ENCODE measurements around the gene RNF212B. TPM values are rescaled to one million over a fixed set of nuclear protein-coding genes. Genes with fewer than 3 reads are reported as not detected.
"Not testable (repeated sequence)": the region's sequence is repeated elsewhere in the genome, so short reads cannot be mapped to it uniquely, and the experiment has no call there.

The RNF212B gene
- total RNA-seq, 4 donors from 2014 or later, result not detected

GRCh38 chr14:23219075-23219474 is 18.7 kb upstream of the RNF212B start:
- TF ChIP-seq EP300 (IDR thresholded peaks at IDR 0.05; ENCODE audit: low read depth), result no peak
- TF ChIP-seq POLR2A (IDR thresholded peaks at IDR 0.05), result no peak
- no peak for TF ChIP-seq POLR2AphosphoS5 (IDR thresholded peaks at IDR 0.05)
- no peak for TF ChIP-seq CTCF (IDR thresholded peaks at IDR 0.05)
- in situ Hi-C loops (cut with MboI; ENCODE audit: low pct_ligation_motif_present in 1 of 4, low pct_unique_long_range_greater_than_20kb in 1 of 4, low sequenced_read_pairs in 3 of 4) (no loop called here), intact Hi-C loops (cut with DNase I; ENCODE audit: low total_unique reads) (no loop called here)
- H3K36me3 ChIP-seq, result no peaks in the 10 kb centered on the region
- no peaks in the 10 kb centered on the region for H3K27me3 ChIP-seq
- no peak overlapping the region for H3K27ac ChIP-seq
- WGBS, 2 donors (ENCODE audit: low coverage in 1 of 2), result 63 to 90% methylated on average over 3 of the region's 3 CpGs
- no peaks in the 10 kb centered on the region for H3K4me1 ChIP-seq
- no peak for DNase-seq
- H3K9me3 ChIP-seq, result peaks cover 0 to 3% of the 10 kb centered on the region in 2 donors
- no peak overlapping the region for H3K4me3 ChIP-seq

DNA sequence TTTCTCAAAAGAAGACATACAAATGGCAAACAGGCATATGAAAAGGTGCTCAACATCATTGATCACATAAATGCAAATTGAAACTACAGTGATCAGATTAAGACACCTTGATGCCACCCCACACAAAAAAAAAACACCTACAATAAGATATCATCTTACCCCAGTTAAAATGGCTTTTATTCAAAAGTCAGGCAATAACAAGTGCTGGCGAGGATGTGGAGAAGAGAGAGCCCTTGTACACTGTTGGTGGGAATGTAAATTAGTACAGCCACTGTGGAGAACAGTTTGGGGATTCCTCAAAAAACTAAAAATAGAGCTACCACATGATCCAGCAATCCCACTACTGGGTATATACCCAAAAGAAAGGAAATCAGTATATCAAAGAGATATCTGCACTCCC is 12.8 kb upstream of the RNF212B start:
- in situ Hi-C loops (cut with MboI; ENCODE audit: low pct_ligation_motif_present in 1 of 4, low pct_unique_long_range_greater_than_20kb in 1 of 4, low sequenced_read_pairs in 3 of 4); intact Hi-C loops (cut with DNase I; ENCODE audit: low total_unique reads): not testable (repeated sequence)

GRCh38 chr14:23227566-23227965 is 10.2 kb upstream of the RNF212B start:
- WGBS, 2 donors (ENCODE audit: low coverage in 1 of 2), result 49 to 52% methylated on average over 4 of the region's 4 CpGs

More for the DNA sequence above, 12.8 kb upstream of the RNF212B start:
- not testable (repeated sequence) for DNase-seq, H3K4me3 ChIP-seq, H3K4me1 ChIP-seq, H3K27me3 ChIP-seq, H3K36me3 ChIP-seq, H3K9me3 ChIP-seq, H3K27ac ChIP-seq
- WGBS, 2 donors (ENCODE audit: low coverage in 1 of 2), result 80 to 91% methylated on average over 1 of the region's 1 CpG

DNA sequence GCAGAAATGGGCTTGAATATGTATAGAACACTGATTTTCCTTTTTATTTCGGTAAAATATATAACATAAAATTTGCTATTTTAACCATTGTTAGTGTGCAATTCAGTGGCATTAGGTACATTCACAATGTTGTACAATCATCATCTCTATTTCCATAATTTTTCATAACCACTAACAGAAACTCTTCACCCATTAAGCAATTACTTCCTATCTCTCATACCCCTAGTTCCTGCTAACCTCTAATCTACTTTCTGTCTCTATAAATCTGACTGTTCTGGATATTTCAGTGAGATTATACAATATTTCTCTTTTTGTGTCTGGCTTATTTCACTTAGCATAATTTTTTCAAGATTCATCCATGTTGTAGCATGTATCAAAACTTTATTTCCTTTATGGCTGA is 8.9 kb upstream of the RNF212B start:
- in situ Hi-C loops (cut with MboI; ENCODE audit: low pct_ligation_motif_present in 1 of 4, low pct_unique_long_range_greater_than_20kb in 1 of 4, low sequenced_read_pairs in 3 of 4) (no loop called here), intact Hi-C loops (cut with DNase I; ENCODE audit: low total_unique reads) (no loop called here)
- WGBS, 2 donors (ENCODE audit: low coverage in 1 of 2), result 80 to 87% methylated on average over 1 of the region's 1 CpG

More at GRCh38 chr14:23227566-23227965, 10.2 kb upstream of the RNF212B start:
- TF ChIP-seq POLR2AphosphoS5 (IDR thresholded peaks at IDR 0.05) (no peak), POLR2A (IDR thresholded peaks at IDR 0.05) (no peak), EP300 (IDR thresholded peaks at IDR 0.05; ENCODE audit: low read depth) (no peak), CTCF (IDR thresholded peaks at IDR 0.05) (no peak)
- intact Hi-C loops (cut with DNase I; ENCODE audit: low total_unique reads), result no loop called here
- H3K4me1 ChIP-seq, result no peaks in the 10 kb centered on the region
- no peaks in the 10 kb centered on the region for H3K36me3 ChIP-seq
- no peak for DNase-seq
- in situ Hi-C loops (cut with MboI; ENCODE audit: low pct_ligation_motif_present in 1 of 4, low pct_unique_long_range_greater_than_20kb in 1 of 4, low sequenced_read_pairs in 3 of 4), result no loop called here
- H3K27me3 ChIP-seq, result no peaks in the 10 kb centered on the region
- H3K27ac ChIP-seq, result no peak overlapping the region
- no peak overlapping the region for H3K4me3 ChIP-seq
- H3K9me3 ChIP-seq, result peaks cover 0 to 5% of the 10 kb centered on the region in 2 donors

GRCh38 chr14:23232241-23232808 is 5.4 kb upstream of the RNF212B start:
- H3K27ac ChIP-seq; H3K27me3 ChIP-seq; H3K4me1 ChIP-seq; H3K4me3 ChIP-seq; H3K9me3 ChIP-seq; intact Hi-C loops (cut with DNase I; ENCODE audit: low total_unique reads); DNase-seq; H3K36me3 ChIP-seq; in situ Hi-C loops (cut with MboI; ENCODE audit: low pct_ligation_motif_present in 1 of 4, low pct_unique_long_range_greater_than_20kb in 1 of 4, low sequenced_read_pairs in 3 of 4): not testable (repeated sequence)
- WGBS, 2 donors (ENCODE audit: low coverage in 1 of 2), result 91% methylated on average over 9 of the region's 38 CpGs; no CpG with 5 or more reads in 1 of the 2 donors

More for the DNA sequence above, 8.9 kb upstream of the RNF212B start:
- H3K9me3 ChIP-seq, result peaks cover 0 to 5% of the 10 kb centered on the region in 2 donors
- H3K27ac ChIP-seq, result no peak overlapping the region
- H3K27me3 ChIP-seq, result no peaks in the 10 kb centered on the region
- DNase-seq, result no peak
- no peaks in the 10 kb centered on the region for H3K4me1 ChIP-seq
- TF ChIP-seq POLR2AphosphoS5 (IDR thresholded peaks at IDR 0.05) (no peak), POLR2A (IDR thresholded peaks at IDR 0.05) (no peak), EP300 (IDR thresholded peaks at IDR 0.05; ENCODE audit: low read depth) (no peak), CTCF (IDR thresholded peaks at IDR 0.05) (no peak)
- no peaks in the 10 kb centered on the region for H3K36me3 ChIP-seq
- no peak overlapping the region for H3K4me3 ChIP-seq

Data from transverse colon (tissue), 4 donors.